Liver (tissue), 9 donors: ENCODE measurements around the gene PDGFD. TPM values are rescaled to one million over a fixed set of nuclear protein-coding genes. Genes with fewer than 3 reads are reported as not detected.

ENCODE experiments used
- DNase-seq: peaks from one replicate; pipeline ENCODE4 v3.0.0-alpha.2; 2017; ENCODE audit warnings: low spot score
- H3K27ac ChIP-seq, 2 donors: one replicate each; pipeline ENCODE4 v1.7.0; 2013; ENCODE audit warnings: inconsistent platforms in 2 of 2, low read length in 2 of 2, control low read depth in 1 of 2, low read depth in 1 of 2, mild to moderate bottlenecking in 1 of 2
- H3K27me3 ChIP-seq, 4 donors: one replicate each; pipeline versions ENCODE4 v1.6.1 to v1.7.0; 2013; ENCODE audit warnings: low read length in 3 of 4, inconsistent platforms in 1 of 4, mild to moderate bottlenecking in 1 of 4, moderate library complexity in 1 of 4; ENCODE audit not compliant: control insufficient read depth in 4 of 4, insufficient read depth in 4 of 4
- H3K36me3 ChIP-seq, 4 donors: one replicate each; pipeline versions ENCODE4 v1.6.1 to v1.7.0; 2013; ENCODE audit warnings: low read length in 3 of 4, mild to moderate bottlenecking in 3 of 4, low read depth in 1 of 4, moderate library complexity in 1 of 4; ENCODE audit not compliant: control insufficient read depth in 4 of 4, insufficient read depth in 3 of 4
- H3K4me1 ChIP-seq, 4 donors: one replicate each; pipeline versions ENCODE4 v1.6.1 to v1.7.0; 2013; ENCODE audit warnings: low read length in 3 of 4, mild to moderate bottlenecking in 3 of 4, moderate library complexity in 1 of 4; ENCODE audit not compliant: control insufficient read depth in 4 of 4, insufficient read depth in 4 of 4
- H3K4me3 ChIP-seq, 3 donors: one replicate each; pipeline versions ENCODE4 v1.6.1 to v1.7.0; 2013; ENCODE audit warnings: low read length in 3 of 3, control low read depth in 1 of 3, low read depth in 1 of 3, mild to moderate bottlenecking in 1 of 3
- H3K9ac ChIP-seq, 2 donors: one replicate each; pipeline ENCODE4 v1.7.0; 2013; ENCODE audit warnings: low read length in 2 of 2, mild to moderate bottlenecking in 2 of 2, moderate library complexity in 2 of 2, control low read depth in 1 of 2, low read depth in 1 of 2
- H3K9me3 ChIP-seq, 4 donors: one replicate each; pipeline versions ENCODE4 v1.6.1 to v1.7.0; 2013; ENCODE audit warnings: low read length in 3 of 4; ENCODE audit not compliant: control insufficient read depth in 4 of 4
- EGR1 ChIP-seq, 2 donors: IDR thresholded peaks; 2 replicates each; pipeline ENCODE4 v1.6.1; 2016 to 2018; ENCODE audit warnings: antibody characterized with exemption in 2 of 2, low read depth in 2 of 2
- FOXA1 ChIP-seq: IDR thresholded peaks from 2 replicates; pipeline ENCODE4 v1.6.1; 2016; ENCODE audit warnings: antibody characterized with exemption
- GABPA ChIP-seq, 2 donors: IDR thresholded peaks in 1 of 2; conservative IDR thresholded peaks in 1 of 2; 2 replicates each; pipeline ENCODE4 v1.6.1; 2016; ENCODE audit warnings: antibody characterized with exemption in 2 of 2, mild to moderate bottlenecking in 1 of 2, moderate library complexity in 1 of 2
- HNF4A ChIP-seq, 2 donors: conservative IDR thresholded peaks; 2 replicates each; pipeline ENCODE4 v1.6.1; 2016; ENCODE audit warnings: antibody characterized with exemption in 2 of 2, mild to moderate bottlenecking in 2 of 2
- JUND ChIP-seq, 2 donors: IDR thresholded peaks; 2 replicates each; pipeline ENCODE4 v1.6.1; 2016; ENCODE audit warnings: antibody characterized with exemption in 2 of 2
- RAD21 ChIP-seq, 2 donors: IDR thresholded peaks; 2 replicates each; pipeline ENCODE4 v1.6.1; 2016; ENCODE audit warnings: antibody characterized with exemption in 2 of 2, mild to moderate bottlenecking in 2 of 2
- SP1 ChIP-seq: IDR thresholded peaks from 2 replicates; pipeline ENCODE4 v1.6.1; 2018; ENCODE audit warnings: antibody characterized with exemption, mild to moderate bottlenecking
- TAF1 ChIP-seq: conservative IDR thresholded peaks from 2 replicates; pipeline ENCODE4 v1.6.1; 2016; ENCODE audit warnings: antibody characterized with exemption, mild to moderate bottlenecking
- YY1 ChIP-seq: IDR thresholded peaks from 2 replicates; pipeline ENCODE4 v1.6.1; 2016; ENCODE audit warnings: antibody characterized with exemption, mild to moderate bottlenecking
- WGBS: extraction: QIAGEN DNeasy Blood & Tissue Kit; methylation state at CpG from one replicate; pipeline ENCODE4 v1.1.7; 2013; 5-methylcytosine and 5-hydroxymethylcytosine counted together
- polyA plus RNA-seq, 2 donors: library from polyadenylated mRNA; stranded (reverse) in 1 of 2; unstranded in 1 of 2; fragments of 200-250 nt in 1 of 2; fragments of >200 nt in 1 of 2; fragmentation: Nextera tagmentation in 1 of 2; extraction: Ambion mirVana in 1 of 2; gene quantifications; one replicate each; pipeline versions ENCODE4 v1.2.1 to v1.2.3, GENCODE V29; 2013 to 2015
- total RNA-seq, 2 donors: library from RNA; depleted of rRNA; stranded (reverse); fragments of >200 nt; gene quantifications; one replicate each; pipeline ENCODE4 v1.2.3, GENCODE V29; 2014
- TF ChIP-seq, protein P1 (sequence below): IDR thresholded peaks from 2 replicates; pipeline ENCODE4 v1.6.1; 2016; ENCODE audit warnings: antibody characterized with exemption, mild to moderate bottlenecking
- TF ChIP-seq, protein P2 (sequence below): fragments of 150-350 bp; IDR thresholded peaks from 2 replicates; pipeline ENCODE4 v1.5.1; 2017; ENCODE audit warnings: improper control_type of control experiment, low read depth, low read length; ENCODE audit not compliant: missing input control
- TF ChIP-seq, protein P3 (sequence below): IDR thresholded peaks from 2 replicates; pipeline ENCODE4 v1.6.1; 2016; ENCODE audit warnings: antibody characterized with exemption
- TF ChIP-seq, protein P4 (sequence below): IDR thresholded peaks from 2 replicates; pipeline ENCODE4 v1.6.1; 2016; ENCODE audit warnings: antibody characterized with exemption
- TF ChIP-seq, protein P5 (sequence below): IDR thresholded peaks from 2 replicates; pipeline ENCODE4 v1.6.1; 2016; ENCODE audit warnings: antibody characterized with exemption
- donor health status: healthy.
- donor health status: healthy.
- donor health status: healthy.
- donor health status: healthy.
- donor health status: healthy.

PDGFD gene
- total and polyA plus RNA-seq, 4 donors: 1.0 to 3.3 (median 2.1) TPM

DNA sequence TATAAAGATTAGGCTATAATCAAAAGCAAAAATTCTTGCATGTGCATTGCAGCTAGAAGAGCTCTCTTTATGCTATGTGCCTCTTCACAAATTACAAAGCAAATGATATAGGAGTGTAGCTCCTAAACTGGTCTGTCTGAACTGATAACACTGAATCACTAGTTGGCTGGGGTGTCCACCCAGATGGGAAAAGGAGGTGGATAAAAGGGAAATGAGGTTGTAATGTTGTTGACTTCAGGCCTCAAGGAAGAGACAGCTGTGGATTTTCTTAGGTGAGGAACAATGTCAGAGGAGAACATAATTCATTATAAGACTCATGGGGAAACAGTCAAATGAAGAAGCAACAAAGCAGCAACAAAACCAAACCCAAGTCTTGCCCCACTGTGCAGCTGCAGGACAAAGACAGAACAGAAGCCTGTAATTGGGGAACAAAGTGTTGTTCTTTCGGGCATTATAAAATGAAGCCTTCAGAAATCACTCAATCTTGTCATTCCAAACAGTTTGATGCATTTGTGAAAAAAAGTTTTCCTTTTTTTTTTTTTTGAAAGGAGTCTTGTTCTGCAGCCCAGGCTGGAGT is 257.6 kb downstream of the PDGFD start:
- WGBS: 72% methylated on average over 1 of the region's 1 CpG
- Histone ChIP-seq H3K4me3 (no peak overlapping the region), H3K9me3 (no peaks in the 10 kb centered on the region), H3K9ac (no peak overlapping the region), H3K27ac (no peak overlapping the region), H3K36me3 (no peaks in the 10 kb centered on the region), H3K27me3 (no peaks in the 10 kb centered on the region), H3K4me1 (no peaks in the 10 kb centered on the region)
- no peak for DNase-seq
- TF ChIP-seq HNF4A (conservative IDR thresholded peaks at IDR 0.05): no peak
- TF ChIP-seq, protein P1, sequence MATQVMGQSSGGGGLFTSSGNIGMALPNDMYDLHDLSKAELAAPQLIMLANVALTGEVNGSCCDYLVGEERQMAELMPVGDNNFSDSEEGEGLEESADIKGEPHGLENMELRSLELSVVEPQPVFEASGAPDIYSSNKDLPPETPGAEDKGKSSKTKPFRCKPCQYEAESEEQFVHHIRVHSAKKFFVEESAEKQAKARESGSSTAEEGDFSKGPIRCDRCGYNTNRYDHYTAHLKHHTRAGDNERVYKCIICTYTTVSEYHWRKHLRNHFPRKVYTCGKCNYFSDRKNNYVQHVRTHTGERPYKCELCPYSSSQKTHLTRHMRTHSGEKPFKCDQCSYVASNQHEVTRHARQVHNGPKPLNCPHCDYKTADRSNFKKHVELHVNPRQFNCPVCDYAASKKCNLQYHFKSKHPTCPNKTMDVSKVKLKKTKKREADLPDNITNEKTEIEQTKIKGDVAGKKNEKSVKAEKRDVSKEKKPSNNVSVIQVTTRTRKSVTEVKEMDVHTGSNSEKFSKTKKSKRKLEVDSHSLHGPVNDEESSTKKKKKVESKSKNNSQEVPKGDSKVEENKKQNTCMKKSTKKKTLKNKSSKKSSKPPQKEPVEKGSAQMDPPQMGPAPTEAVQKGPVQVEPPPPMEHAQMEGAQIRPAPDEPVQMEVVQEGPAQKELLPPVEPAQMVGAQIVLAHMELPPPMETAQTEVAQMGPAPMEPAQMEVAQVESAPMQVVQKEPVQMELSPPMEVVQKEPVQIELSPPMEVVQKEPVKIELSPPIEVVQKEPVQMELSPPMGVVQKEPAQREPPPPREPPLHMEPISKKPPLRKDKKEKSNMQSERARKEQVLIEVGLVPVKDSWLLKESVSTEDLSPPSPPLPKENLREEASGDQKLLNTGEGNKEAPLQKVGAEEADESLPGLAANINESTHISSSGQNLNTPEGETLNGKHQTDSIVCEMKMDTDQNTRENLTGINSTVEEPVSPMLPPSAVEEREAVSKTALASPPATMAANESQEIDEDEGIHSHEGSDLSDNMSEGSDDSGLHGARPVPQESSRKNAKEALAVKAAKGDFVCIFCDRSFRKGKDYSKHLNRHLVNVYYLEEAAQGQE: no peak
- TF ChIP-seq, protein P2, sequence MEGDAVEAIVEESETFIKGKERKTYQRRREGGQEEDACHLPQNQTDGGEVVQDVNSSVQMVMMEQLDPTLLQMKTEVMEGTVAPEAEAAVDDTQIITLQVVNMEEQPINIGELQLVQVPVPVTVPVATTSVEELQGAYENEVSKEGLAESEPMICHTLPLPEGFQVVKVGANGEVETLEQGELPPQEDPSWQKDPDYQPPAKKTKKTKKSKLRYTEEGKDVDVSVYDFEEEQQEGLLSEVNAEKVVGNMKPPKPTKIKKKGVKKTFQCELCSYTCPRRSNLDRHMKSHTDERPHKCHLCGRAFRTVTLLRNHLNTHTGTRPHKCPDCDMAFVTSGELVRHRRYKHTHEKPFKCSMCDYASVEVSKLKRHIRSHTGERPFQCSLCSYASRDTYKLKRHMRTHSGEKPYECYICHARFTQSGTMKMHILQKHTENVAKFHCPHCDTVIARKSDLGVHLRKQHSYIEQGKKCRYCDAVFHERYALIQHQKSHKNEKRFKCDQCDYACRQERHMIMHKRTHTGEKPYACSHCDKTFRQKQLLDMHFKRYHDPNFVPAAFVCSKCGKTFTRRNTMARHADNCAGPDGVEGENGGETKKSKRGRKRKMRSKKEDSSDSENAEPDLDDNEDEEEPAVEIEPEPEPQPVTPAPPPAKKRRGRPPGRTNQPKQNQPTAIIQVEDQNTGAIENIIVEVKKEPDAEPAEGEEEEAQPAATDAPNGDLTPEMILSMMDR: no peak
- TF ChIP-seq JUND (IDR thresholded peaks at IDR 0.05): no peak
- TF ChIP-seq YY1: no peak
- TF ChIP-seq, protein P3, sequence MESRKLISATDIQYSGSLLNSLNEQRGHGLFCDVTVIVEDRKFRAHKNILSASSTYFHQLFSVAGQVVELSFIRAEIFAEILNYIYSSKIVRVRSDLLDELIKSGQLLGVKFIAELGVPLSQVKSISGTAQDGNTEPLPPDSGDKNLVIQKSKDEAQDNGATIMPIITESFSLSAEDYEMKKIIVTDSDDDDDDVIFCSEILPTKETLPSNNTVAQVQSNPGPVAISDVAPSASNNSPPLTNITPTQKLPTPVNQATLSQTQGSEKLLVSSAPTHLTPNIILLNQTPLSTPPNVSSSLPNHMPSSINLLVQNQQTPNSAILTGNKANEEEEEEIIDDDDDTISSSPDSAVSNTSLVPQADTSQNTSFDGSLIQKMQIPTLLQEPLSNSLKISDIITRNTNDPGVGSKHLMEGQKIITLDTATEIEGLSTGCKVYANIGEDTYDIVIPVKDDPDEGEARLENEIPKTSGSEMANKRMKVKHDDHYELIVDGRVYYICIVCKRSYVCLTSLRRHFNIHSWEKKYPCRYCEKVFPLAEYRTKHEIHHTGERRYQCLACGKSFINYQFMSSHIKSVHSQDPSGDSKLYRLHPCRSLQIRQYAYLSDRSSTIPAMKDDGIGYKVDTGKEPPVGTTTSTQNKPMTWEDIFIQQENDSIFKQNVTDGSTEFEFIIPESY: no peak
- no peak for TF ChIP-seq FOXA1
- no peak for TF ChIP-seq TAF1
- TF ChIP-seq, protein P4, sequence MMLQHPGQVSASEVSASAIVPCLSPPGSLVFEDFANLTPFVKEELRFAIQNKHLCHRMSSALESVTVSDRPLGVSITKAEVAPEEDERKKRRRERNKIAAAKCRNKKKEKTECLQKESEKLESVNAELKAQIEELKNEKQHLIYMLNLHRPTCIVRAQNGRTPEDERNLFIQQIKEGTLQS: no peak
- TF ChIP-seq GABPA (IDR thresholded peaks at IDR 0.05 in 1 of 2, conservative IDR thresholded peaks at IDR 0.05 in 1 of 2): no peak
- TF ChIP-seq RAD21 (IDR thresholded peaks at IDR 0.05): no peak
- no peak for TF ChIP-seq EGR1 (IDR thresholded peaks at IDR 0.05; ENCODE audit: low read depth in 2 of 2)
- no peak for TF ChIP-seq SP1
- TF ChIP-seq, protein P5, sequence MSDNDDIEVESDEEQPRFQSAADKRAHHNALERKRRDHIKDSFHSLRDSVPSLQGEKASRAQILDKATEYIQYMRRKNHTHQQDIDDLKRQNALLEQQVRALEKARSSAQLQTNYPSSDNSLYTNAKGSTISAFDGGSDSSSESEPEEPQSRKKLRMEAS: no peak

DNA sequence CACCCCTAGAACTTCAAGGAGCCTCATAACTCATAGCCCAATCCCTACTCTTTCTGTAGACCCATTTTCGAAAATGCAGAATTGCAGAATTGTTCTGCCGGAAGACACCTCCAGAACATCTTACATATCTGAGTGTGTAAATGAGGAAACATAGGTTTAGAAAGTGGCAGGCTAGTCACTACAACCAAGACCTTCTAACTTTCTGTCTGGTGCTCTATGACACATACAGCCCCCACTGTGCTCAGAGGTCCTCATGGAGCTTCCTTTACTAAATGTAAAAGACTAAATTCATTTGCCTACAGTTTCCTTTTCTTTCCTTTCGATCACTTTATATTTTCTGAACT is 259.7 kb downstream of the PDGFD start:
- no peaks in the 10 kb centered on the region for H3K36me3 ChIP-seq
- no peak overlapping the region for H3K9ac ChIP-seq
- H3K4me3 ChIP-seq: no peak overlapping the region
- H3K27ac ChIP-seq: no peak overlapping the region
- no peak for DNase-seq
- TF ChIP-seq, protein P2: no peak
- TF ChIP-seq, protein P4: no peak
- TF ChIP-seq, protein P3: no peak
- H3K4me1 ChIP-seq: no peaks in the 10 kb centered on the region
- H3K9me3 ChIP-seq: no peaks in the 10 kb centered on the region
- 76% methylated on average over 3 of the region's 3 CpGs for WGBS
- H3K27me3 ChIP-seq: no peaks in the 10 kb centered on the region
